Karpas-422 (cell line): ENCODE results near the gene TIMM17B. TPM values are rescaled to one million over a fixed set of nuclear protein-coding genes. Genes with fewer than 3 reads are reported as not detected.
"Not testable (repeated sequence)": the region's sequence is repeated elsewhere in the genome, so short reads cannot be mapped to it uniquely, and the experiment has no call there.

Experiments used
- DNase-seq: peaks from one replicate; pipeline ENCODE4 v3.0.0-alpha.2; 2015
- H2AFZ ChIP-seq: fragments of 200-600 bp; sonication (generic); 2 replicates; pipeline ENCODE4 v1.6.1; 2014; ENCODE audit warnings: antibody characterized with exemption, low read length, mixed read lengths
- H3K27ac ChIP-seq: fragments of 200-600 bp; sonication (generic); 2 replicates; pipeline ENCODE4 v1.5.1; 2014; ENCODE audit warnings: mild to moderate bottlenecking, low read length, moderate library complexity
- H3K27me3 ChIP-seq: fragments of 200-600 bp; sonication (generic); 2 replicates; pipeline ENCODE4 v1.6.1; 2014; ENCODE audit warnings: low read length, mixed read lengths
- H3K36me3 ChIP-seq: fragments of 200-600 bp; sonication (generic); 2 replicates; pipeline ENCODE4 v1.6.1; 2014; ENCODE audit warnings: low read length, mixed read lengths; ENCODE audit not compliant: insufficient read depth
- H3K4me1 ChIP-seq: fragments of 200-600 bp; sonication (generic); 2 replicates; pipeline ENCODE4 v1.6.1; 2014; ENCODE audit warnings: mild to moderate bottlenecking, low read length, mixed read lengths
- H3K4me2 ChIP-seq: fragments of 200-600 bp; sonication (generic); 2 replicates; pipeline ENCODE4 v1.6.1; 2014; ENCODE audit warnings: low read length, low read depth, mild to moderate bottlenecking; ENCODE audit not compliant: poor library complexity, severe bottlenecking
- H3K4me3 ChIP-seq: fragments of 200-600 bp; sonication (generic); 2 replicates; pipeline ENCODE4 v1.5.1; 2014; ENCODE audit warnings: mild to moderate bottlenecking, antibody characterized with exemption, low read length, mixed read lengths
- H3K79me2 ChIP-seq: fragments of 200-600 bp; sonication (generic); 2 replicates; pipeline ENCODE4 v1.6.1; 2014; ENCODE audit warnings: mild to moderate bottlenecking, low read length, mixed read lengths
- H3K9ac ChIP-seq: fragments of 200-600 bp; sonication (generic); 2 replicates; pipeline ENCODE4 v1.6.0; 2014; ENCODE audit warnings: low read length
- H3K9me2 ChIP-seq: fragments of 200-600 bp; sonication (generic), shearing (Covaris generic); replicated peaks from 2 replicates; pipeline ENCODE4 v1.6.0; 2014; ENCODE audit warnings: mild to moderate bottlenecking, low read length, moderate library complexity; ENCODE audit not compliant: insufficient read depth
- H3K9me3 ChIP-seq: fragments of 300-700, 200-600 bp; sonication (generic); 2 replicates; pipeline ENCODE4 v1.6.1; 2014; ENCODE audit warnings: low read length, mixed read lengths
- H4K20me1 ChIP-seq: fragments of 200-600 bp; sonication (generic); 2 replicates; pipeline ENCODE4 v1.6.1; 2014; ENCODE audit warnings: mild to moderate bottlenecking, antibody characterized with exemption, low read length, low read depth; ENCODE audit not compliant: insufficient read depth
- total RNA-seq: library from RNA; depleted of rRNA; stranded (reverse); fragments of >200 nt; shearing (Covaris generic); gene quantifications from 2 replicates; pipeline ENCODE4 v1.2.3, GENCODE V29; 2014; ENCODE audit warnings: low replicate concordance; rRNA removed

Gene TIMM17B
- total RNA-seq, 1 experiment from 2014 or later: 84.5 TPM

GRCh38 chrX:48853494-48853893, 44.1 kb downstream of the TIMM17B start:
- not testable (repeated sequence) for H3K9me2 ChIP-seq, H3K79me2 ChIP-seq, H3K36me3 ChIP-seq, H3K4me3 ChIP-seq, H3K27me3 ChIP-seq, H4K20me1 ChIP-seq, H3K27ac ChIP-seq, H3K9me3 ChIP-seq, H2AFZ ChIP-seq, H3K9ac ChIP-seq, DNase-seq
- Histone ChIP-seq H3K4me1 (peaks cover 13% of the 10 kb centered on the region), H3K4me2 (peak overlapping the region; percentile 23)

GRCh38 chrX:48852857-48853256, 44.7 kb downstream of the TIMM17B start:
- Histone ChIP-seq H3K27me3 (no peaks in the 10 kb centered on the region), H3K9me3 (no peaks in the 10 kb centered on the region), H3K4me1 (peaks cover 13% of the 10 kb centered on the region), H3K27ac (no peak overlapping the region), H3K36me3 (no peaks in the 10 kb centered on the region), H2AFZ (peak overlapping the region; percentile 36; the same call in 1 of the 2 replicates), H3K9me2 (no peaks in the 10 kb centered on the region), H3K4me2 (peak overlapping the region; percentile 23), H3K4me3 (no peak overlapping the region), H3K9ac (no peak overlapping the region), H3K79me2 (no peaks in the 10 kb centered on the region), H4K20me1 (no peaks in the 10 kb centered on the region)
- no peak for DNase-seq

GRCh38 chrX:48848847-48849246, 48.7 kb downstream of the TIMM17B start:
- DNase-seq: no peak
- Histone ChIP-seq H3K4me2 (no peak overlapping the region), H4K20me1 (no peaks in the 10 kb centered on the region), H3K27me3 (no peaks in the 10 kb centered on the region), H3K9ac (no peak overlapping the region), H3K9me2 (no peaks in the 10 kb centered on the region), H3K4me1 (peaks cover 13% of the 10 kb centered on the region), H3K79me2 (no peaks in the 10 kb centered on the region), H3K27ac (no peak overlapping the region), H2AFZ (no peak overlapping the region), H3K9me3 (no peaks in the 10 kb centered on the region), H3K36me3 (no peaks in the 10 kb centered on the region), H3K4me3 (no peak overlapping the region)

Other genes starting within 250 kb of the TIMM17B start
- gene WAS, start 214.0 kb downstream of the TIMM17B start, total RNA-seq: 63.4 and 83.6 TPM in 2 replicates
- gene SUV39H1, start 201.0 kb downstream of the TIMM17B start, total RNA-seq: 9.5 and 12.2 TPM in 2 replicates
- not detected in 2 replicates for gene GLOD5, start 136.0 kb downstream of the TIMM17B start, total RNA-seq
- not detected in 2 replicates for gene GATA1, start 111.2 kb downstream of the TIMM17B start, total RNA-seq
- gene HDAC6, start 95.7 kb downstream of the TIMM17B start, total RNA-seq: 25.1 and 38.7 TPM in 2 replicates
- not detected in 2 replicates for gene ERAS, start 71.3 kb downstream of the TIMM17B start, total RNA-seq
- not detected in 2 replicates for gene PCSK1N, start 62.2 kb downstream of the TIMM17B start, total RNA-seq
- 40.3 and 78.0 TPM in 2 replicates for gene PQBP1, start 162 bp upstream of the TIMM17B start, total RNA-seq
- gene SLC35A2, start 13.9 kb upstream of the TIMM17B start, total RNA-seq: 12.7 and 15.1 TPM in 2 replicates
- gene PIM2, start 21.3 kb upstream of the TIMM17B start, total RNA-seq: 23.1 and 33.8 TPM in 2 replicates
- 36.2 and 57.4 TPM in 2 replicates for gene OTUD5, start 59.8 kb upstream of the TIMM17B start, total RNA-seq
- 2.2 and 2.6 TPM in 2 replicates for gene KCND1, start 74.1 kb upstream of the TIMM17B start, total RNA-seq
- gene GRIPAP1, start 104.5 kb upstream of the TIMM17B start, total RNA-seq: 18.0 and 37.6 TPM in 2 replicates
- gene TFE3, start 145.6 kb upstream of the TIMM17B start, total RNA-seq: 4.4 and 11.8 TPM in 2 replicates
- not detected in 2 replicates for gene CCDC120, start 161.2 kb upstream of the TIMM17B start, total RNA-seq
- gene PRAF2, start 176.2 kb upstream of the TIMM17B start, total RNA-seq: 0.34 and 2.5 TPM in 2 replicates
- gene WDR45, start 182.1 kb upstream of the TIMM17B start, total RNA-seq: 80.3 and 115 TPM in 2 replicates
- gene GPKOW, start 226.0 kb upstream of the TIMM17B start, total RNA-seq: 8.2 and 20.7 TPM in 2 replicates